ENCODE measurements around the gene TNFRSF1A. TPM values are rescaled to one million over a fixed set of nuclear protein-coding genes. Genes with fewer than 3 reads are reported as not detected.

The TNFRSF1A gene
- total RNA-seq, 1 experiment from 2014 or later = 108 TPM

GRCh38 chr12:6295094-6295811 lies 46.6 kb downstream of the TNFRSF1A start:
- no peak for DNase-seq (ENCODE audit: low read depth, low spot score)
- TF ChIP-seq TCF7L2 (IDR thresholded peaks at IDR 0.05; ENCODE audit: low read depth, low read length) (no peak), POLR2AphosphoS5 (IDR thresholded peaks at IDR 0.05; ENCODE audit: low read depth, low read length) (no peak), SIN3A (IDR thresholded peaks at IDR 0.05; ENCODE audit: borderline replicate concordance, insufficient read depth, low read depth, low read length) (no peak)
- H3K27ac ChIP-seq (ENCODE audit: low read length) = peak overlapping the region; percentile 69
- peaks cover 4% of the 10 kb centered on the region for H3K4me1 ChIP-seq (ENCODE audit: control insufficient read depth, insufficient read depth, low read length)
- POLR2A ChIA-PET = interaction anchor here (0.5 to 0.6 kb wide), 4 partner anchors 11 to 425 kb away, joined by 3 to 13 read pairs (median 4); no protein-coding TSS in a partner anchor
- peak; percentile 84 for ATAC-seq
- H3K36me3 ChIP-seq (ENCODE audit: control insufficient read depth, insufficient read depth, low read length) = no peaks in the 10 kb centered on the region
- in situ Hi-C loops (cut with HindIII; ENCODE audit: low pct_unique_long_range_greater_than_20kb, low sequenced_read_pairs) = no loop called here
- no peaks in the 10 kb centered on the region for H3K9me3 ChIP-seq (ENCODE audit: control insufficient read depth, insufficient read depth, low read depth, low read length)
- no peak overlapping the region for H3K4me3 ChIP-seq (ENCODE audit: low read depth in 2 of 2, low read length in 2 of 2)
- no TSS peak for BruUV-seq (replicated peaks)
- H3K27me3 ChIP-seq (ENCODE audit: control insufficient read depth, insufficient read depth, low read length) = no peaks in the 10 kb centered on the region
- intact Hi-C loops (cut with micrococcal nuclease; ENCODE audit: unreplicated experiment) = no loop called here
- CTCF ChIA-PET = no interaction called here

GRCh38 chr12:6294156-6295093 lies 47.5 kb downstream of the TNFRSF1A start:
- no peak overlapping the region for H3K4me3 ChIP-seq (ENCODE audit: low read depth in 2 of 2, low read length in 2 of 2)
- H3K27ac ChIP-seq (ENCODE audit: low read length) = peak overlapping the region; percentile 44
- no peak for DNase-seq (ENCODE audit: low read depth, low spot score)
- no peaks in the 10 kb centered on the region; the same call in 1 of the 2 replicates for H3K9me3 ChIP-seq (ENCODE audit: control insufficient read depth, insufficient read depth, low read depth, low read length)
- ChIA-PET CTCF (no interaction called here), POLR2A (interaction anchor here (0.5 to 0.9 kb wide), 5 partner anchors 10 to 42 kb away, joined by 3 to 18 read pairs (median 4); no protein-coding TSS in a partner anchor)
- peak; percentile 63 for ATAC-seq
- no peaks in the 10 kb centered on the region for H3K27me3 ChIP-seq (ENCODE audit: control insufficient read depth, insufficient read depth, low read length)
- BruUV-seq (replicated peaks) = no TSS peak
- TF ChIP-seq CTCF (IDR thresholded peaks at IDR 0.05) (no peak), POLR2AphosphoS5 (IDR thresholded peaks at IDR 0.05; ENCODE audit: low read depth, low read length) (no peak), SIN3A (IDR thresholded peaks at IDR 0.05; ENCODE audit: borderline replicate concordance, insufficient read depth, low read depth, low read length) (no peak), TCF7L2 (IDR thresholded peaks at IDR 0.05; ENCODE audit: low read depth, low read length) (no peak), REST (IDR thresholded peaks at IDR 0.05; ENCODE audit: insufficient read depth in 1 of 2, low read depth in 2 of 2, low read length in 1 of 2) (no peak)
- H3K4me1 ChIP-seq (ENCODE audit: control insufficient read depth, insufficient read depth, low read length) = peaks cover 4% of the 10 kb centered on the region
- in situ Hi-C loops (cut with HindIII; ENCODE audit: low pct_unique_long_range_greater_than_20kb, low sequenced_read_pairs) = no loop called here
- no peaks in the 10 kb centered on the region for H3K36me3 ChIP-seq (ENCODE audit: control insufficient read depth, insufficient read depth, low read length)
- intact Hi-C loops (cut with micrococcal nuclease; ENCODE audit: unreplicated experiment) = no loop called here
